Uterus (tissue), 4 donors: ENCODE measurements around the gene SLC9C1. TPM values are rescaled to one million over a fixed set of nuclear protein-coding genes. Genes with fewer than 3 reads are reported as not detected.

Experiments used
- DNase-seq, 2 donors: peaks; one replicate each; pipeline ENCODE4 v3.0.0-alpha.2; 2019 to 2020
- H3K27ac ChIP-seq, 2 donors: fragments of 200-600 bp; sonication (generic); 1 replicate in 1 of 2; 2 replicates in 1 of 2; pipeline ENCODE4 v1.5.1; 2016 to 2018
- H3K27me3 ChIP-seq, 2 donors: fragments of 200-600 bp; sonication (generic); one replicate each; pipeline ENCODE4 v1.5.1; 2018 to 2019; ENCODE audit warnings: control low read depth in 1 of 2
- H3K36me3 ChIP-seq, 2 donors: fragments of 200-600 bp; sonication (generic); one replicate each; pipeline ENCODE4 v1.5.1; 2019; ENCODE audit warnings: control low read depth in 1 of 2
- H3K4me1 ChIP-seq, 2 donors: fragments of 200-600 bp; sonication (generic); one replicate each; pipeline ENCODE4 v1.5.1; 2018 to 2019; ENCODE audit warnings: control low read depth in 1 of 2
- H3K4me3 ChIP-seq, 2 donors: fragments of 200-600 bp; sonication (generic); 1 replicate in 1 of 2; 2 replicates in 1 of 2; pipeline ENCODE4 v1.5.1; 2018 to 2019; ENCODE audit warnings: mild to moderate bottlenecking in 1 of 2
- H3K9me3 ChIP-seq, 2 donors: fragments of 200-600 bp; sonication (generic); one replicate each; pipeline ENCODE4 v1.5.1; 2019; ENCODE audit warnings: control low read depth in 1 of 2
- CTCF ChIP-seq, 4 experiments: fragments of 200-600 bp in 2 of 4; fragments of 450-650 bp in 2 of 4; sonication (generic) in 2 of 4; IDR thresholded peaks; one replicate each; pipeline ENCODE4 v1.5.1; 2016 to 2019; ENCODE audit warnings: antibody characterized with exemption in 4 of 4, mild to moderate bottlenecking in 2 of 4, moderate library complexity in 1 of 4
- POLR2A ChIP-seq, 2 donors: fragments of 450-650 bp; IDR thresholded peaks; one replicate each; pipeline ENCODE4 v1.6.1; 2016; ENCODE audit warnings: antibody characterized with exemption in 2 of 2, mild to moderate bottlenecking in 1 of 2, moderate library complexity in 1 of 2
- intact Hi-C: fragments of 100-400 bp; cut with DNase I; formaldehyde crosslinking; loops from one replicate; pipeline ENCODE4 v1.15.1; 2023; ENCODE audit warnings: low total_unique reads
- microRNA counts, 2 donors: library from miRNA; unstranded; fragments of <30 nt; microRNA quantifications; one replicate each; lab custom pipeline; 2016 to 2017
- microRNA-seq: library from miRNA; unstranded; fragments of <30 nt; microRNA quantifications from one replicate; pipeline ENCODE4, GENCODE V29; 2016; ENCODE audit warnings: borderline microRNAs expressed, borderline replicate concordance
- small RNA-seq: library from RNA; depleted of rRNA; stranded (forward); fragments of <200 nt; gene quantifications from one replicate; pipeline ENCODE3, GENCODE V24; 2016
- total RNA-seq, 4 donors: library from RNA; depleted of rRNA in 3 of 4; stranded (reverse); fragments of >200 nt in 3 of 4; gene quantifications; one replicate each; pipeline versions ENCODE4 v1.1.0 to v1.2.4, GENCODE V29; 2014 to 2023
- donor health status: DM: yes; HTN: yes; CAD: no.

The SLC9C1 gene
- total RNA-seq, 4 donors from 2014 or later = 0.49 to 1.7 TPM; not detected in 2

- H3K27me3 ChIP-seq = no peaks in the 10 kb centered on the region
- intact Hi-C loops = no loop called here
- no peak overlapping the region for H3K27ac ChIP-seq
- TF ChIP-seq CTCF (IDR thresholded peaks at IDR 0.05) (no peak), POLR2A (IDR thresholded peaks at IDR 0.05) (no peak)
- no peak for DNase-seq
- no peaks in the 10 kb centered on the region for H3K4me1 ChIP-seq
- H3K4me3 ChIP-seq = no peak overlapping the region
- H3K36me3 ChIP-seq = no peaks in the 10 kb centered on the region
- H3K9me3 ChIP-seq = no peaks in the 10 kb centered on the region
Observed at GRCh38 chr3:112095731-112096130, 198.3 kb downstream of the SLC9C1 start.

DNA sequence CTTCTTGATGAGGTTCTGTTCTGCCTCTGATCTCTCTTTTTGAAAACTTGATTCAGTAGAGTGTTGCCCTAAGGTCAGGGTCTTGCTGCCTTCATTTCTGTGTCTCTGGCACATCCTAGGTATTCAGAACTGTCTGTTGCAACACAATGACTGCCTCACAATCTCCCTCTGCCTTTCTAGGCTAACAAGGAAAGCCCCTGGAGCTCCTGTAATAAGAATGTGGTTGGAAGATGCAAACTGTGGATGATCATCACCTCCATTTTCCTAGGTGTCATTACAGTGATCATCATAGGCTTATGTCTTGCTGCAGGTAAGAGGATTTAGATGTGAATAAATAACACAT lies 200.9 kb downstream of the SLC9C1 start:
- H3K27me3 ChIP-seq = no peaks in the 10 kb centered on the region
- H3K9me3 ChIP-seq = no peaks in the 10 kb centered on the region
- no peaks in the 10 kb centered on the region for H3K4me1 ChIP-seq
- intact Hi-C loops = no loop called here
- TF ChIP-seq POLR2A (IDR thresholded peaks at IDR 0.05) = no peak
- TF ChIP-seq CTCF (IDR thresholded peaks at IDR 0.05) = no peak
- H3K36me3 ChIP-seq = no peaks in the 10 kb centered on the region
- DNase-seq = no peak
- H3K27ac ChIP-seq = no peak overlapping the region
- no peak overlapping the region for H3K4me3 ChIP-seq

DNA sequence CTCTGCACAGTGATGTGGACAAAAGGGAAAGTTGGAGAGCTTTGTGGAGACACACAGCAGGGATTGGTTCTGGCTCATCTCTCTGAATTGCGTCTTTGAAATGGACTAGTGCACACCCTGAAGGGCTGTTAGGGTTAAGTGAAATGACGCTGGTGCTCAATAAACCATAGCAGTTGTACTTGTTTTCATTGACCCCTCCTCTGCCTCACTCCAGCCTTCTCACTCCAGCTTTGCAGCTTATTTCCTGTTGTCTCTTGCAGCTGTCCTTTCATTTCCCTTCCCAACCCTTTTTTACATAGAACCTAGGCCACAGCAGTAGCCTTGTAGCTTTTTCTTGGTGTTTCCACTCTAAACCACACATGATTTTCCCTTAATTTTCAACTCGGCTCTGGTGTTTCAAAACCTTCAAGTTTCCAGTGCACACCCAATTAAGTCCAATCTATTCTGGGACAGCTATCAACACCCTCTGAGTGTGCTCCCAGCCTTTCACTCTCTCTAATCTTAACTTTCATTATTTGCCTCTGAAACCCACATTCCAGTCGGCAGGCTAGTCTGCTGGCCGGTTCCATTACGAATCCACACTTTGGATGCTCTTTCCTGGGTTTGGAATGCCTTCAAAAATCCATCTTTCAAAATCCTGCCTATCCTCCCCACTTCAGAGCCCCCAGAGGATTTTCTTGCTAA lies 201.4 kb downstream of the SLC9C1 start:
- Histone ChIP-seq H3K4me1 (no peaks in the 10 kb centered on the region), H3K4me3 (no peak overlapping the region), H3K27me3 (no peaks in the 10 kb centered on the region), H3K36me3 (no peaks in the 10 kb centered on the region), H3K9me3 (no peaks in the 10 kb centered on the region), H3K27ac (no peak overlapping the region)
- no peak for DNase-seq
- intact Hi-C loops = no loop called here
- TF ChIP-seq CTCF (IDR thresholded peaks at IDR 0.05) = no peak
- TF ChIP-seq POLR2A (IDR thresholded peaks at IDR 0.05) = no peak

GRCh38 chr3:112090887-112091586 lies 203.0 kb downstream of the SLC9C1 start:
- no peaks in the 10 kb centered on the region for H3K9me3 ChIP-seq
- no peaks in the 10 kb centered on the region for H3K36me3 ChIP-seq
- no peak for DNase-seq
- TF ChIP-seq CTCF (IDR thresholded peaks at IDR 0.05) = no peak
- TF ChIP-seq POLR2A (IDR thresholded peaks at IDR 0.05) = no peak
- intact Hi-C loops = no loop called here
- H3K4me1 ChIP-seq = no peaks in the 10 kb centered on the region
- H3K27me3 ChIP-seq = no peaks in the 10 kb centered on the region
- no peak overlapping the region for H3K4me3 ChIP-seq
- no peak overlapping the region for H3K27ac ChIP-seq

MicroRNAs within 50 kb of the gene (microRNA counts, 767-probe panel; counts per million panel counts)
- microRNA hsa-miR-567 (lab: Ali Mortazavi, UCI) = 0 counts per million in 2 donors

Small RNA genes lying within 50 kb of the gene (microRNA-seq; reads per million reads assigned to microRNA genes)
- gene MIR567 = not detected

Small RNA genes lying within 50 kb of the gene (small RNA-seq; reads per million reads assigned to genes)
- gene MIR567 = not detected

Other genes with a start within 250 kb of the SLC9C1 start
- gene C3orf52, start 207.8 kb downstream of the SLC9C1 start, total RNA-seq = 1 to 10 TPM in 2 of 4 donors, under 1 TPM in 2; 0.51 to 4.4 (median 1.5) TPM
- under 1 TPM in 1 of 4 donors, not detected in 3; 0.14 TPM for gene GCSAM, start 161.0 kb downstream of the SLC9C1 start, total RNA-seq
- gene CD200, start 38.9 kb upstream of the SLC9C1 start, total RNA-seq = 10 to 100 TPM; 15.6 to 31.8 (median 23.6) TPM
- gene BTLA, start 205.3 kb upstream of the SLC9C1 start, total RNA-seq = under 1 TPM in 2 of 4 donors, not detected in 2; 0.62 to 0.70 TPM